Measurements from ENCODE around the gene COL23A1.

The COL23A1 gene

GRCh38 chr5:178360926-178361235 is 229.3 kb downstream of the COL23A1 start:
- no peaks in the 10 kb centered on the region for H3K9me3 ChIP-seq (ENCODE audit: control insufficient read depth, insufficient read depth, low read length)
- H3K36me3 ChIP-seq (ENCODE audit: control insufficient read depth, insufficient read depth, low read length): no peaks in the 10 kb centered on the region
- no peak overlapping the region for H3K4me3 ChIP-seq (ENCODE audit: low read depth, low read length)
- no peak overlapping the region for H3K9ac ChIP-seq (ENCODE audit: low read depth, low read length)
- no peaks in the 10 kb centered on the region for H3K27me3 ChIP-seq (ENCODE audit: control insufficient read depth, insufficient read depth, low read length)
- H3K27ac ChIP-seq (ENCODE audit: low read depth, low read length): no peak overlapping the region
- H3K4me1 ChIP-seq (ENCODE audit: control insufficient read depth, insufficient read depth, low read length): peaks cover 23% of the 10 kb centered on the region

- Histone ChIP-seq H3K27me3 (ENCODE audit: control insufficient read depth, insufficient read depth, low read length) (no peaks in the 10 kb centered on the region), H3K9ac (ENCODE audit: low read depth, low read length) (no peak overlapping the region), H3K4me1 (ENCODE audit: control insufficient read depth, insufficient read depth, low read length) (peaks cover 27% of the 10 kb centered on the region), H3K9me3 (ENCODE audit: control insufficient read depth, insufficient read depth, low read length) (no peaks in the 10 kb centered on the region), H3K36me3 (ENCODE audit: control insufficient read depth, insufficient read depth, low read length) (no peaks in the 10 kb centered on the region), H3K27ac (ENCODE audit: low read depth, low read length) (no peak overlapping the region), H3K4me3 (ENCODE audit: low read depth, low read length) (no peak overlapping the region)
Measured at GRCh38 chr5:178360222-178360925, 229.8 kb downstream of the COL23A1 start.

GRCh38 chr5:178359738-178360137 is 230.5 kb downstream of the COL23A1 start:
- Histone ChIP-seq H3K27me3 (ENCODE audit: control insufficient read depth, insufficient read depth, low read length) (no peaks in the 10 kb centered on the region), H3K9me3 (ENCODE audit: control insufficient read depth, insufficient read depth, low read length) (no peaks in the 10 kb centered on the region), H3K4me1 (ENCODE audit: control insufficient read depth, insufficient read depth, low read length) (peaks cover 27% of the 10 kb centered on the region), H3K36me3 (ENCODE audit: control insufficient read depth, insufficient read depth, low read length) (no peaks in the 10 kb centered on the region), H3K4me3 (ENCODE audit: low read depth, low read length) (no peak overlapping the region), H3K9ac (ENCODE audit: low read depth, low read length) (no peak overlapping the region), H3K27ac (ENCODE audit: low read depth, low read length) (no peak overlapping the region)

DNA sequence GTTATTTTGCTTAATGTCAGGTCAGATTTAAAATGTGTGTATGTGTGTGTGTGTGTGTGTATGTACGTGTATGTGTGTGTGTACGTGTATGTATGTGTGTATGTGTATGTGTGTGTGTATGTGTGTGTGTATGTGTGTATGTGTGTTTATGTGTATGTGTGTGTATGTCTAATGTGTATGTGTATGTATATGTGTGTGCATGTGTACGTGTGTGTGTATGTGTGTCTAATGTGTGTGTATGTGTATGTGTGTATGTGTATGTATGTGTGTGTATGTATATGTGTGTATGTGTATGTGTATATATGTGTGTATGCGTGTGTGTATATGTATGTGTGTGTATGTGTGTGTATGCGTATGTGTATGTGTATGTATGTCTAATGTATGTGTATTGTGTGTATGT is 232.5 kb downstream of the COL23A1 start:
- peaks cover 27% of the 10 kb centered on the region for H3K4me1 ChIP-seq (ENCODE audit: control insufficient read depth, insufficient read depth, low read length)
- H3K27me3 ChIP-seq (ENCODE audit: control insufficient read depth, insufficient read depth, low read length): no peaks in the 10 kb centered on the region
- H3K9ac ChIP-seq (ENCODE audit: low read depth, low read length): no peak overlapping the region
- no peak overlapping the region for H3K4me3 ChIP-seq (ENCODE audit: low read depth, low read length)
- no peaks in the 10 kb centered on the region for H3K9me3 ChIP-seq (ENCODE audit: control insufficient read depth, insufficient read depth, low read length)
- peak overlapping the region; percentile 75 for H3K27ac ChIP-seq (ENCODE audit: low read depth, low read length)
- no peaks in the 10 kb centered on the region for H3K36me3 ChIP-seq (ENCODE audit: control insufficient read depth, insufficient read depth, low read length)

DNA sequence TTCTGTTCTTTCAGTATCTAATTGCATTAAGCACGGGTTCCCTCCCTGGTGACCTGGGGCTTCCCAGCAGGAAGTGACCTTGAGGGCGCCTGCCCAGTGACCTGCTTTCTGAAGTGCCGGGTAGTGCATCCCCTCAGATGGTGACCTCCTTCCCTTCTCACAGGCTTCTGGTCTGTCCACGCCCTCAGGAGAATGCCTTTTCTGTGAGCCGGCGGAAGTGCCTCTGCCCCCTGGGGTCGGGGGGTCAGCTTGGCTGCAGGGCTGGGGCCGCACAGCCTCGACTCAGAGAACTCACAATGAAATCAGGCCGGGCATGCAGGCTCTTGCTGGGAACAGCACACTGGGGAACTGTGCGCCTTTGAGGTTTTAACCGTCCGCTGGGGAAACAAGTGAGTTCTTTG is 233.1 kb downstream of the COL23A1 start:
- Histone ChIP-seq H3K4me3 (ENCODE audit: low read depth, low read length) (peak overlapping the region; percentile 42), H3K27ac (ENCODE audit: low read depth, low read length) (peak overlapping the region; percentile 75), H3K36me3 (ENCODE audit: control insufficient read depth, insufficient read depth, low read length) (no peaks in the 10 kb centered on the region), H3K9ac (ENCODE audit: low read depth, low read length) (no peak overlapping the region), H3K27me3 (ENCODE audit: control insufficient read depth, insufficient read depth, low read length) (no peaks in the 10 kb centered on the region), H3K4me1 (ENCODE audit: control insufficient read depth, insufficient read depth, low read length) (peaks cover 25% of the 10 kb centered on the region), H3K9me3 (ENCODE audit: control insufficient read depth, insufficient read depth, low read length) (no peaks in the 10 kb centered on the region)

DNA sequence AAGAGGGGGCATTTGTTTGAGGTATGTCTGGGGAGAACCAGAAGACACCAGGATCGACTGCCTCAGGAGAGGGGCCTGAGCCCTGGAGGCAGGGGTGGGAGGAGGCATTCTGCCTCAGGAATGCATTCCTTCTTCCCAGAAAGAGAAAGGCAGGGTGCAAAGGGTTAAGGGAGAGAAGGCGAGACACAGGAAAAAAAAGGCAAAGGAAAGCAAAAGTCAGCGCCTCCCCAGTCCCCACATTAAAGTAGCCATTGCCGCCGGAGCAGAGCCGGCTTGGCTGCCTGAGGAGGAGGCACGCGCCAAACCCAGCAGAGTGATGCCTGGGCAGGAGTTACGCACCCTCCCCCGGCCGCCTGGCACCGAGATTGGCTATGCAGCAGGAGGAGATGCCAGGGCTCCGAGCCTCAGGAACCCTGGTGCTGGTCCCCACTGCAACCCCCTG is 233.7 kb downstream of the COL23A1 start:
- Histone ChIP-seq H3K4me3 (ENCODE audit: low read depth, low read length) (peak overlapping the region; percentile 42), H3K4me1 (ENCODE audit: control insufficient read depth, insufficient read depth, low read length) (peaks cover 30% of the 10 kb centered on the region), H3K36me3 (ENCODE audit: control insufficient read depth, insufficient read depth, low read length) (no peaks in the 10 kb centered on the region), H3K27ac (ENCODE audit: low read depth, low read length) (peak overlapping the region; percentile 75), H3K9me3 (ENCODE audit: control insufficient read depth, insufficient read depth, low read length) (no peaks in the 10 kb centered on the region), H3K27me3 (ENCODE audit: control insufficient read depth, insufficient read depth, low read length) (no peaks in the 10 kb centered on the region), H3K9ac (ENCODE audit: low read depth, low read length) (no peak overlapping the region)

- H3K27me3 ChIP-seq (ENCODE audit: control insufficient read depth, insufficient read depth, low read length): no peaks in the 10 kb centered on the region
- peaks cover 33% of the 10 kb centered on the region for H3K4me1 ChIP-seq (ENCODE audit: control insufficient read depth, insufficient read depth, low read length)
- no peak overlapping the region for H3K9ac ChIP-seq (ENCODE audit: low read depth, low read length)
- H3K36me3 ChIP-seq (ENCODE audit: control insufficient read depth, insufficient read depth, low read length): no peaks in the 10 kb centered on the region
- no peaks in the 10 kb centered on the region for H3K9me3 ChIP-seq (ENCODE audit: control insufficient read depth, insufficient read depth, low read length)
- no peak overlapping the region for H3K27ac ChIP-seq (ENCODE audit: low read depth, low read length)
- no peak overlapping the region for H3K4me3 ChIP-seq (ENCODE audit: low read depth, low read length)
Measured at GRCh38 chr5:178355671-178356070, 234.5 kb downstream of the COL23A1 start.

- Histone ChIP-seq H3K27ac (ENCODE audit: low read depth, low read length) (no peak overlapping the region), H3K9ac (ENCODE audit: low read depth, low read length) (no peak overlapping the region), H3K27me3 (ENCODE audit: control insufficient read depth, insufficient read depth, low read length) (no peaks in the 10 kb centered on the region), H3K4me1 (ENCODE audit: control insufficient read depth, insufficient read depth, low read length) (peaks cover 37% of the 10 kb centered on the region), H3K9me3 (ENCODE audit: control insufficient read depth, insufficient read depth, low read length) (no peaks in the 10 kb centered on the region), H3K36me3 (ENCODE audit: control insufficient read depth, insufficient read depth, low read length) (no peaks in the 10 kb centered on the region), H3K4me3 (ENCODE audit: low read depth, low read length) (no peak overlapping the region)
Measured at GRCh38 chr5:178353461-178353860, 236.7 kb downstream of the COL23A1 start.

DNA sequence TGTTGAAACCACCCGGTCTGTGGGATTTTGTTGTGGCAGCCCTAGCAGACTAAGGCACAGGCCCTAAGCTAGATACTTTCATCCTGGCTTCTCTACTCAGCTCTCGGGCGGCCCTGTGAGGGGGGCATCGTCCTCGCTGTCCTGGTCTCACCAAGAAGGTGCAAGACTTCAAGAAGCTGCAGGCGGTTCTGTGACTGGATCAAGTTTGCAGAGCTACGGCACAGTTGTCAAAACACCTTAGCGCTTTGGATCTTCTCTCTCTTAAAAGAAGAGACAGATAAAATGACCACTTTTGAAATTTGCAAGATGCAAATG is 238.2 kb downstream of the COL23A1 start:
- no peak overlapping the region for H3K27ac ChIP-seq (ENCODE audit: low read depth, low read length)
- H3K4me1 ChIP-seq (ENCODE audit: control insufficient read depth, insufficient read depth, low read length): peaks cover 30% of the 10 kb centered on the region
- no peaks in the 10 kb centered on the region for H3K36me3 ChIP-seq (ENCODE audit: control insufficient read depth, insufficient read depth, low read length)
- H3K9ac ChIP-seq (ENCODE audit: low read depth, low read length): no peak overlapping the region
- no peak overlapping the region for H3K4me3 ChIP-seq (ENCODE audit: low read depth, low read length)
- no peaks in the 10 kb centered on the region for H3K9me3 ChIP-seq (ENCODE audit: control insufficient read depth, insufficient read depth, low read length)
- no peaks in the 10 kb centered on the region for H3K27me3 ChIP-seq (ENCODE audit: control insufficient read depth, insufficient read depth, low read length)

GRCh38 chr5:178351221-178352034 is 238.8 kb downstream of the COL23A1 start:
- Histone ChIP-seq H3K9ac (ENCODE audit: low read depth, low read length) (no peak overlapping the region), H3K4me3 (ENCODE audit: low read depth, low read length) (no peak overlapping the region), H3K9me3 (ENCODE audit: control insufficient read depth, insufficient read depth, low read length) (no peaks in the 10 kb centered on the region), H3K4me1 (ENCODE audit: control insufficient read depth, insufficient read depth, low read length) (peaks cover 25% of the 10 kb centered on the region), H3K27ac (ENCODE audit: low read depth, low read length) (no peak overlapping the region), H3K27me3 (ENCODE audit: control insufficient read depth, insufficient read depth, low read length) (no peaks in the 10 kb centered on the region), H3K36me3 (ENCODE audit: control insufficient read depth, insufficient read depth, low read length) (no peaks in the 10 kb centered on the region)

DNA sequence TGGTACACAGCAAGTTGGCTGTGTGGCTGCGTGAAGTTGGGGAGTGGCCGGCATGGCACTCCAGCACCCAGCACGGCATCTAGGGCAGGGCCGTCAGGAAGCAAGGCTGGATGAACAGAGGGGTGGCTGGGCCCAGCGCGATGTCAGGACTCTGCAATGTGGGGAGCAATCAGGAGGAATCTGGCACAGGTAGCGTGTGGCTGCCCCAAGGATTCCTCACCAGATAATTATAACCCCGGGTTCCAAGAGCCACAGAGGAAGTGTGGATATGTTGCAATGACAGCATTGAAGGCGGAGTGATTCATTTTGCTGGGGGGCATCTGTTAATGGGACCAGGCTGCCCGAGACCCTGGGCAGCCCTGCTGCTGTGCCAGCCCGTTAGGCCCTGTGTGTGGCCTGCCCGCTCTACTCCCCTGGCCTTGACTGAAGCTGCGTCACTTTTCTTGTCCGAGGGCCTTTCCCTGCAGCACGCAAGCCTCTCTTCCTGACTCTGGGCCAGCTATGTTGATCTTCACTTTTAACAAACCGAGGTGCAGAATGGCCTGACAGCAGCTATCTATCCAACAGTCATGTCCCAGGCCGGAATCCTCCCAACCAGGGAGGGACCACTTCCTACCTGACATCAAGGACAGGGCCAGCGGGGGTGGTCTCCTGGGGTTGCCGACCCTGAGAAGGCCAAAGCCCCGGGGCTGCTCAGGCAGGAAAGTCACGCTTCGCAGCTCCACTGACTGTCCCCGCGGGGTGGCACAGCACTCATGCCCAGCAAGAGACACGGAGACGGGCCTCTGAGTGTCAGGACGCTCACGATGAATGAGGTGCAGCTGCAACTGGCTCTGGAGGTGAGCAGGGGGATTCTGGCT is 239.6 kb downstream of the COL23A1 start:
- Histone ChIP-seq H3K4me3 (ENCODE audit: low read depth, low read length) (no peak overlapping the region), H3K9ac (ENCODE audit: low read depth, low read length) (no peak overlapping the region), H3K27ac (ENCODE audit: low read depth, low read length) (no peak overlapping the region), H3K36me3 (ENCODE audit: control insufficient read depth, insufficient read depth, low read length) (no peaks in the 10 kb centered on the region), H3K9me3 (ENCODE audit: control insufficient read depth, insufficient read depth, low read length) (no peaks in the 10 kb centered on the region), H3K27me3 (ENCODE audit: control insufficient read depth, insufficient read depth, low read length) (no peaks in the 10 kb centered on the region), H3K4me1 (ENCODE audit: control insufficient read depth, insufficient read depth, low read length) (peaks cover 17% of the 10 kb centered on the region)

Data from HUES48 (cell line).